HepG2 (cell line): Measurements from ENCODE around the gene CDH23.

ENCODE experiments used
- BATF2 ChIP-seq: sonication (generic); formaldehyde crosslinking; IDR thresholded peaks from 2 replicates; pipeline ENCODE4 v1.8.0; 2022; ENCODE audit warnings: mild to moderate bottlenecking, missing genetic modification reagents, moderate library complexity
- CTCF ChIP-seq: sonication (generic); formaldehyde crosslinking; IDR thresholded peaks from 2 replicates; pipeline ENCODE4 v1.5.0; 2020; ENCODE audit warnings: mild to moderate bottlenecking, missing genetic modification reagents, moderate library complexity
- HDAC6 ChIP-seq: fragments of 200-600 bp; sonication (generic); IDR thresholded peaks from 2 replicates; pipeline ENCODE4 v1.7.0; 2017; ENCODE audit warnings: mild to moderate bottlenecking, antibody characterized with exemption, low read length, low read depth
- IKZF4 ChIP-seq: sonication (generic); formaldehyde crosslinking; IDR thresholded peaks from 2 replicates; pipeline ENCODE4 v1.5.1; 2020; ENCODE audit warnings: borderline replicate concordance, mild to moderate bottlenecking, low read depth, missing genetic modification reagents; ENCODE audit errors: not compliant biosample characterization
- KAT8 ChIP-seq: IDR thresholded peaks from 2 replicates; pipeline ENCODE4 v1.6.1; 2016; ENCODE audit warnings: missing genetic modification reagents, missing compliant biosample characterization
- KDM1A ChIP-seq: IDR thresholded peaks from 2 replicates; pipeline ENCODE4 v1.6.1; 2016; ENCODE audit warnings: missing compliant biosample characterization
- MNT ChIP-seq: fragments of 450-650 bp; IDR thresholded peaks from 2 replicates; pipeline ENCODE4 v1.6.1; 2016
- NPAS2 ChIP-seq: sonication (generic); formaldehyde crosslinking; IDR thresholded peaks from 2 replicates; pipeline ENCODE4 v1.8.0; 2022; ENCODE audit warnings: mild to moderate bottlenecking, missing genetic modification reagents, borderline replicate concordance
- SMAD1 ChIP-seq: sonication (generic); formaldehyde crosslinking; IDR thresholded peaks from 2 replicates; pipeline ENCODE4 v1.4.0; 2020; ENCODE audit warnings: missing genetic modification reagents, low read depth, mild to moderate bottlenecking, borderline replicate concordance
- SNRNP70 ChIP-seq: fragments of 200-400 bp; formaldehyde crosslinking; IDR thresholded peaks from 2 replicates; pipeline ENCODE4 v1.6.1; 2017; ENCODE audit warnings: mild to moderate bottlenecking, low read depth, low read length, moderate library complexity
- ZBTB34 ChIP-seq: sonication (generic); formaldehyde crosslinking; IDR thresholded peaks from 2 replicates; pipeline ENCODE4 v1.8.0; 2022; ENCODE audit warnings: mild to moderate bottlenecking, missing genetic modification reagents

GRCh38 chr10:71379118-71379766 is 17.5 kb upstream of the CDH23 start:
- TF ChIP-seq CTCF (no peak), MNT (no peak), SMAD1 (CRISPR knock-in tag) (no peak), HDAC6 (no peak), IKZF4 (no peak), SNRNP70 (no peak), KDM1A (CRISPR knock-in tag) (no peak), BATF2 (CRISPR knock-in tag) (no peak), KAT8 (CRISPR knock-in tag) (no peak), NPAS2 (CRISPR knock-in tag) (no peak), ZBTB34 (CRISPR knock-in tag) (no peak)
